Mucosa of stomach (tissue), 1 donor: ENCODE results near the gene PRKAR1B.

ENCODE experiments used
- H3K27me3 ChIP-seq: one replicate; pipeline ENCODE4 v1.7.0; 2013; ENCODE audit warnings: mild to moderate bottlenecking, low read length; ENCODE audit not compliant: control insufficient read depth, insufficient read depth
- H3K36me3 ChIP-seq: one replicate; pipeline ENCODE4 v1.7.0; 2013; ENCODE audit warnings: low read length; ENCODE audit not compliant: control insufficient read depth, insufficient read depth
- H3K4me1 ChIP-seq: one replicate; pipeline ENCODE4 v1.7.0; 2013; ENCODE audit warnings: mild to moderate bottlenecking, low read length; ENCODE audit not compliant: control insufficient read depth, insufficient read depth
- H3K4me3 ChIP-seq: one replicate; pipeline ENCODE4 v1.7.0; 2013; ENCODE audit warnings: low read length
- H3K9ac ChIP-seq: one replicate; pipeline ENCODE4 v1.7.0; 2013; ENCODE audit warnings: mild to moderate bottlenecking, low read length, moderate library complexity
- H3K9me3 ChIP-seq: one replicate; pipeline ENCODE4 v1.7.0; 2013; ENCODE audit warnings: mild to moderate bottlenecking, low read length, moderate library complexity; ENCODE audit not compliant: control insufficient read depth
- donor health status: Pancreatic carcinoma.

Gene PRKAR1B

GRCh38 chr7:725223-726005 lies 1.7 kb downstream of the PRKAR1B start:
- peaks cover 22% of the 10 kb centered on the region for H3K4me1 ChIP-seq
- no peak overlapping the region for H3K4me3 ChIP-seq
- no peaks in the 10 kb centered on the region for H3K9me3 ChIP-seq
- no peak overlapping the region for H3K9ac ChIP-seq
- H3K36me3 ChIP-seq = no peaks in the 10 kb centered on the region
- H3K27me3 ChIP-seq = no peaks in the 10 kb centered on the region

- Histone ChIP-seq H3K4me3 (no peak overlapping the region), H3K9ac (no peak overlapping the region), H3K36me3 (no peaks in the 10 kb centered on the region), H3K4me1 (peaks cover 22% of the 10 kb centered on the region), H3K9me3 (no peaks in the 10 kb centered on the region), H3K27me3 (no peaks in the 10 kb centered on the region)
Measured at GRCh38 chr7:724298-724697, 2.8 kb downstream of the PRKAR1B start.

GRCh38 chr7:723541-723940 lies 3.5 kb downstream of the PRKAR1B start:
- H3K9ac ChIP-seq = no peak overlapping the region
- no peaks in the 10 kb centered on the region for H3K9me3 ChIP-seq
- H3K4me3 ChIP-seq = no peak overlapping the region
- peaks cover 22% of the 10 kb centered on the region for H3K4me1 ChIP-seq
- H3K36me3 ChIP-seq = no peaks in the 10 kb centered on the region
- no peaks in the 10 kb centered on the region for H3K27me3 ChIP-seq

GRCh38 chr7:721619-722248 lies 5.3 kb downstream of the PRKAR1B start:
- H3K36me3 ChIP-seq = no peaks in the 10 kb centered on the region

GRCh38 chr7:716636-717035 lies 10.4 kb downstream of the PRKAR1B start:
- H3K36me3 ChIP-seq = no peaks in the 10 kb centered on the region
- H3K4me3 ChIP-seq = no peak overlapping the region
- H3K27me3 ChIP-seq = peaks cover 8% of the 10 kb centered on the region
- H3K4me1 ChIP-seq = peaks cover 3% of the 10 kb centered on the region
- no peak overlapping the region for H3K9ac ChIP-seq
- no peaks in the 10 kb centered on the region for H3K9me3 ChIP-seq

More at GRCh38 chr7:721619-722248, 5.3 kb downstream of the PRKAR1B start:
- H3K9ac ChIP-seq = no peak overlapping the region
- peaks cover 13% of the 10 kb centered on the region for H3K4me1 ChIP-seq
- H3K9me3 ChIP-seq = no peaks in the 10 kb centered on the region
- H3K4me3 ChIP-seq = no peak overlapping the region
- no peaks in the 10 kb centered on the region for H3K27me3 ChIP-seq

GRCh38 chr7:716222-716621 lies 10.9 kb downstream of the PRKAR1B start:
- no peaks in the 10 kb centered on the region for H3K9me3 ChIP-seq

GRCh38 chr7:714251-714671 lies 12.8 kb downstream of the PRKAR1B start:
- peaks cover 9% of the 10 kb centered on the region for H3K27me3 ChIP-seq
- H3K4me1 ChIP-seq = peaks cover 3% of the 10 kb centered on the region
- H3K9me3 ChIP-seq = no peaks in the 10 kb centered on the region
- no peak overlapping the region for H3K4me3 ChIP-seq
- no peaks in the 10 kb centered on the region for H3K36me3 ChIP-seq
- H3K9ac ChIP-seq = no peak overlapping the region

More at GRCh38 chr7:716222-716621, 10.9 kb downstream of the PRKAR1B start:
- Histone ChIP-seq H3K36me3 (no peaks in the 10 kb centered on the region), H3K4me1 (peaks cover 3% of the 10 kb centered on the region), H3K9ac (no peak overlapping the region), H3K4me3 (no peak overlapping the region), H3K27me3 (peaks cover 9% of the 10 kb centered on the region)

- Histone ChIP-seq H3K9ac (no peak overlapping the region), H3K27me3 (peaks cover 9% of the 10 kb centered on the region), H3K36me3 (no peaks in the 10 kb centered on the region), H3K4me3 (no peak overlapping the region), H3K4me1 (peaks cover 3% of the 10 kb centered on the region), H3K9me3 (no peaks in the 10 kb centered on the region)
Measured at GRCh38 chr7:713488-714230, 13.4 kb downstream of the PRKAR1B start.

- peaks cover 3% of the 10 kb centered on the region for H3K4me1 ChIP-seq
- H3K9me3 ChIP-seq = no peaks in the 10 kb centered on the region
- H3K36me3 ChIP-seq = no peaks in the 10 kb centered on the region
- peaks cover 9% of the 10 kb centered on the region for H3K27me3 ChIP-seq
- no peak overlapping the region for H3K9ac ChIP-seq
- no peak overlapping the region for H3K4me3 ChIP-seq
Measured at GRCh38 chr7:713139-713457, 14.0 kb downstream of the PRKAR1B start.

GRCh38 chr7:712381-713138 lies 14.5 kb downstream of the PRKAR1B start:
- H3K36me3 ChIP-seq = no peaks in the 10 kb centered on the region
- H3K9me3 ChIP-seq = no peaks in the 10 kb centered on the region
- H3K4me3 ChIP-seq = no peak overlapping the region
- H3K4me1 ChIP-seq = peaks cover 3% of the 10 kb centered on the region
- H3K27me3 ChIP-seq = peaks cover 9% of the 10 kb centered on the region
- H3K9ac ChIP-seq = no peak overlapping the region

GRCh38 chr7:711922-712380 lies 15.1 kb downstream of the PRKAR1B start:
- Histone ChIP-seq H3K36me3 (no peaks in the 10 kb centered on the region), H3K4me1 (peaks cover 8% of the 10 kb centered on the region), H3K9ac (peak overlapping the region; percentile 47), H3K4me3 (no peak overlapping the region), H3K9me3 (no peaks in the 10 kb centered on the region), H3K27me3 (peaks cover 9% of the 10 kb centered on the region)
